Spinal cord (tissue), 10 donors: ENCODE measurements around the gene SYNCRIP. TPM values are rescaled to one million over a fixed set of nuclear protein-coding genes. Genes with fewer than 3 reads are reported as not detected.
"Not testable (repeated sequence)": the region's sequence is repeated elsewhere in the genome, so short reads cannot be mapped to it uniquely, and the experiment has no call there.

Source experiments
- DNase-seq, 6 donors: peaks; one replicate each; pipeline versions ENCODE4 v3.0.0 to v3.0.0-alpha.2; 2013 to 2015; ENCODE audit warnings: low spot score in 6 of 6, low read depth in 4 of 6
- H3K27ac ChIP-seq: one replicate; pipeline ENCODE4 v1.5.1; 2013; ENCODE audit warnings: low read depth, low read length, control low read depth
- H3K27me3 ChIP-seq: one replicate; pipeline ENCODE4 v1.6.1; 2013; ENCODE audit warnings: low read length; ENCODE audit not compliant: control insufficient read depth, insufficient read depth
- H3K36me3 ChIP-seq: one replicate; pipeline ENCODE4 v1.6.1; 2013; ENCODE audit warnings: low read length; ENCODE audit not compliant: control insufficient read depth, insufficient read depth
- H3K4me1 ChIP-seq: one replicate; pipeline ENCODE4 v1.6.1; 2013; ENCODE audit warnings: low read length; ENCODE audit not compliant: control insufficient read depth, insufficient read depth
- H3K4me3 ChIP-seq: one replicate; pipeline ENCODE4 v1.5.1; 2013; ENCODE audit warnings: low read depth, low read length, control low read depth
- H3K9me3 ChIP-seq: one replicate; pipeline ENCODE4 v1.6.1; 2013; ENCODE audit warnings: low read length; ENCODE audit not compliant: control insufficient read depth, insufficient read depth
- WGBS: methylation state at CpG from one replicate; pipeline ENCODE4 v1.1.5; 2013; ENCODE audit warnings: missing lambda C conversion rate; ENCODE audit not compliant: insufficient coverage; 5-methylcytosine and 5-hydroxymethylcytosine counted together
- polyA plus RNA-seq, 2 donors: library from polyadenylated mRNA; unstranded; fragments of 120-200 nt; gene quantifications; one replicate each; pipeline ENCODE4 v1.2.1, GENCODE V29; 2013; ENCODE audit not compliant: insufficient read length in 2 of 2
- total RNA-seq, 2 donors: library from RNA; depleted of rRNA in 1 of 2; stranded (reverse); fragments of 120-200 nt in 1 of 2; fragments of >200 nt in 1 of 2; gene quantifications; one replicate each; pipeline versions ENCODE4 v1.2.3 to v1.2.4, GENCODE V29; 2013 to 2014
- donor health status: healthy.

Gene SYNCRIP
- total and polyA plus RNA-seq, 4 donors = 60.8 to 104 (median 75.7) TPM

DNA sequence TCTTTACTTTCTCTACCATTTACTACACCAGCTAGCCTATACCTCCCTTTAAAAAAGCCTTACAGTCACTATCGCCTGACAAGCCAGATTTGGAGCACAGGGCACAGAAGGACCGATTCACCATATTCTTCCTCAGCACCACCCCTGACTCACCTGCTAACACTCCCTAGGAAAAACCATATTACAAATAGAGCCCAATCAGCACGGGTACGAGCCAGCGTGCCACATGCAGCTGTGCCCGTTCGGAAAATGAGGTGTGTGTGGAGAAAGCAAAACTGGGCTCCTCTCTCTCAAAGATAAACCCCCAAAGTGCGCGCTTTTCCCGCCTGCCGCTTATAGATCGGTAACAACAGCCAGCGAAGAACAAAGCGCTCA is 1.2 kb downstream of the SYNCRIP start:
- peak in 1 of 6 donors; percentile 1 for DNase-seq
- H3K4me3 ChIP-seq = peak overlapping the region; percentile 96
- no peaks in the 10 kb centered on the region for H3K9me3 ChIP-seq
- peaks cover 4% of the 10 kb centered on the region for H3K4me1 ChIP-seq
- peak overlapping the region; percentile 100 for H3K27ac ChIP-seq
- WGBS = 0% methylated on average over 8 of the region's 14 CpGs
- no peaks in the 10 kb centered on the region for H3K27me3 ChIP-seq
- peaks cover 17% of the 10 kb centered on the region for H3K36me3 ChIP-seq

- H3K27me3 ChIP-seq = no peaks in the 10 kb centered on the region
- 37% methylated on average over 3 of the region's 3 CpGs for WGBS
- peaks cover 20% of the 10 kb centered on the region for H3K36me3 ChIP-seq
- H3K9me3 ChIP-seq = no peaks in the 10 kb centered on the region
- H3K27ac ChIP-seq = no peak overlapping the region
- no peak for DNase-seq
- H3K4me1 ChIP-seq = peaks cover 4% of the 10 kb centered on the region
- peak overlapping the region; percentile 96 for H3K4me3 ChIP-seq
Measured at GRCh38 chr6:85640821-85641220, 1.9 kb downstream of the SYNCRIP start.

DNA sequence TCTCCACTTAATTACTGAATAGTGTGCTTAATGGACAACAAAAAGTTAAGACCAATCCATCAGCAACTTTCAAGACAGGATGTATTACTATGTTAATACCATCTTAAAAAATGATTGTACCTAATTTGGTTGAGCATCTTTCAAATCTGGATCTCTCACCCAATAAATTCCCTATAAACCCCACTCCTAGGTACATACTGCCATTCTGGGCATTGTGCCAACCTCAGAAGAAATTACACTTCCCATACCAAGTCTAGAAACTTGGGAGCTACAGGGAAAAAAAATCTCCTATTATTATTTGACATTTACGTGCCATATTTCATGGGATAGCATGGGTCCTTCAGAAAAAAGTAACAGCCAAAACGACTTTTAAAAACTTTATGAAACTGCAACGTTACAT is 5.1 kb downstream of the SYNCRIP start:
- no peak overlapping the region for H3K4me3 ChIP-seq
- H3K27ac ChIP-seq = no peak overlapping the region
- no peaks in the 10 kb centered on the region for H3K27me3 ChIP-seq
- no peak for DNase-seq
- no peaks in the 10 kb centered on the region for H3K9me3 ChIP-seq
- peaks cover 4% of the 10 kb centered on the region for H3K4me1 ChIP-seq
- peaks cover 42% of the 10 kb centered on the region for H3K36me3 ChIP-seq
- WGBS = 100% methylated on average over 1 of the region's 3 CpGs

DNA sequence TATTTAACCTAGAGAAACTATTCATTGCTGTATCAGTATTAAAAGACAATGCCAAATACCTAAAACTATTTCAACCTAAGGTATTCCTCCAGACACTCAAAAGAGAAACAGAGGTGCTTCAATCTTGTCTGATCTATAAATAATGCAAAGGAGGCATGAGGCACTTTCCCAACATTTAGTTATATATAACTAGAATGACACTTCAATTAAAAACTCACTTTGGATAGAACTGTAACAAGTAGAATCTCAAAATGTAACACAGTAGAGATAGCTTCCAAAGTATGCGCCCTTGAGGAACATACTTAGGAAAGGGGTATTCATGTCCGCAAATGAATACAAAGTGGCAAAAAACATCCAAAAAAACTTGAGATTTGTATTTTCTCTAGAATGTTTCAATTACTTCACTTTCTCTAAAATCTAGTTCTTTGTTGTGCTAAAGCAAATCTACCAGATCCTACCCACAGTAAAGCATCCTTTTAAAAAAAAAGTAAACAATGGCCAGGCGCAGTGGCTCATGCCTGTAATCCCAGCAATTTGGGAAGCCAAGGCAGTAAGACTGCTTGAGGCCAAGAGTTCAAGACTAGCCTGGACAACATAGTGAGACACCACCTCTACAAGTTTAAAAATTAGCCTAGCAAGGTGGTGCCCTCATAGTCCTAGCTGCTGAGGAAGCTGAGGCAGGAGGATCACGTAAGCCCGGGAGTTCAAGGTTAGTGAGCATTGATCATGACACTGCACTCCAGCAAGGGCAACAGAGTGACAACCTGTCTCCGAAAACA is 10.3 kb downstream of the SYNCRIP start:
- Histone ChIP-seq H3K9me3 (no peaks in the 10 kb centered on the region), H3K27ac (no peak overlapping the region), H3K4me3 (no peak overlapping the region), H3K4me1 (no peaks in the 10 kb centered on the region), H3K27me3 (no peaks in the 10 kb centered on the region), H3K36me3 (peaks cover 47% of the 10 kb centered on the region)
- no peak for DNase-seq
- 84% methylated on average over 2 of the region's 6 CpGs for WGBS

DNA sequence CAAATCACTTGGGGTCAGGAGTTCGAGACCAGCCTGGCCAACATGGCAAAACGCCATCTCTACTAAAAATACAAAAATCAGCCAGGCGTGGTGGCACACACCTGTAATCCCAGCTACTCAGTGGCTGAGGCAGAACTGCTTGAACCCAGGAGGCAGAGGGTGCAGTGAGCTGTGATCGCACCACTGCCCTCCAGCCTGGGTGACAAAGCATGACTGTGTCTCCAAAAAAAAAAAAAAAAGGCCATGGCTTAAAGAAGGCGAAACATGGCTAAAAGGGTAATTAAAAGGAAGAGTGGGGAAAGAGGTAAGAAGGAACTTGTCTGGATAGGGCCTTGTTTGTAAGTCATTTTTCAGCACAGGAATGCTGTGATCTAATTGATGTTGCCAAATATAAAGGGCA is 11.6 kb downstream of the SYNCRIP start:
- H3K27me3 ChIP-seq, H3K9me3 ChIP-seq, H3K4me3 ChIP-seq, DNase-seq, H3K27ac ChIP-seq, H3K4me1 ChIP-seq: not testable (repeated sequence)
- peaks cover 46% of the 10 kb centered on the region for H3K36me3 ChIP-seq
- 100% methylated on average over 2 of the region's 5 CpGs for WGBS

DNA sequence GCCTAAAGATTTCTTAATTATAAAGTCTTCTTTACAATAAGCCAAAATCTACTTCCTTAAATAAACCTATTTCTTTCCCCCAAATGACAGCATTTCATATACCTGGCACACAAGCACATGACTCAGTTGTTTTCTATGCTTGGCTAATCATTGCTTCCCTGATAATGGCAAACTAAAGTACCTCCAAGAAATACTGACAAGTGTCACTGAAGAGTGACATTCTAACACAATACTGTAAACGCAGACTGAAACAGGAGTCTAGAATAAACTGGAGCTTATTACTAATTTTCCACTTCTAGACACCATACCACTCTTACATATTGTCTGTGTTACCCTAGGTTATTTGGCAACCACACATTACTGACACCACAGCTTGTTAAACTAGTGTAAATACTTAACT is 14.3 kb downstream of the SYNCRIP start:
- Histone ChIP-seq H3K4me1 (no peaks in the 10 kb centered on the region), H3K9me3 (no peaks in the 10 kb centered on the region), H3K36me3 (peaks cover 29% of the 10 kb centered on the region), H3K27me3 (no peaks in the 10 kb centered on the region), H3K27ac (no peak overlapping the region), H3K4me3 (no peak overlapping the region)
- WGBS = 86% methylated on average over 1 of the region's 1 CpG
- DNase-seq = no peak

GRCh38 chr6:85620308-85620707 is 22.4 kb downstream of the SYNCRIP start:
- Histone ChIP-seq H3K4me3 (no peak overlapping the region), H3K27ac (no peak overlapping the region), H3K36me3 (peaks cover 24% of the 10 kb centered on the region), H3K9me3 (no peaks in the 10 kb centered on the region), H3K27me3 (no peaks in the 10 kb centered on the region), H3K4me1 (no peaks in the 10 kb centered on the region)
- DNase-seq = no peak
- WGBS = no CpG with 5 or more reads among the region's 2 CpGs

DNA sequence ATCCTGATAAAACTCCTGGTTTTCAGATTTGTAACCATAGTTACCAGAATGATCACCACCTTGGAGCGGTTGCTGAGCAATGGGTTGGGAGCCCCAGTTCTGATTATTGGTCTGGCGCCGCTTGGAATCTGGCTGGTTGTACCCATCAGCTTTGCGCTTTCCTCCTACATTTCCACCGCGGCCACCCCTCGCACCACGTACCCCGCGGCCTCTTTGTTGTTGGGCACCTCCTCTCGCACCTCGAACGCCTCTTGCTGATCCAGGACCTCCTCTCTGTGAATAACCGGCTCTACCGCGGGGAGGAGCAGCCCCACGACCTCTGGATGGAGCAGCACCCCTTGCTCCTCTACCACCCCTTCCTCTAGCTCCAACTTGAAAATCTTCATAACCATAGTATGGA is 27.9 kb downstream of the SYNCRIP start:
- Histone ChIP-seq H3K9me3 (no peaks in the 10 kb centered on the region), H3K27ac (no peak overlapping the region), H3K4me1 (no peaks in the 10 kb centered on the region), H3K36me3 (peaks cover 14% of the 10 kb centered on the region), H3K4me3 (no peak overlapping the region), H3K27me3 (no peaks in the 10 kb centered on the region)
- no peak for DNase-seq
- WGBS = 95% methylated on average over 17 of the region's 17 CpGs

DNA sequence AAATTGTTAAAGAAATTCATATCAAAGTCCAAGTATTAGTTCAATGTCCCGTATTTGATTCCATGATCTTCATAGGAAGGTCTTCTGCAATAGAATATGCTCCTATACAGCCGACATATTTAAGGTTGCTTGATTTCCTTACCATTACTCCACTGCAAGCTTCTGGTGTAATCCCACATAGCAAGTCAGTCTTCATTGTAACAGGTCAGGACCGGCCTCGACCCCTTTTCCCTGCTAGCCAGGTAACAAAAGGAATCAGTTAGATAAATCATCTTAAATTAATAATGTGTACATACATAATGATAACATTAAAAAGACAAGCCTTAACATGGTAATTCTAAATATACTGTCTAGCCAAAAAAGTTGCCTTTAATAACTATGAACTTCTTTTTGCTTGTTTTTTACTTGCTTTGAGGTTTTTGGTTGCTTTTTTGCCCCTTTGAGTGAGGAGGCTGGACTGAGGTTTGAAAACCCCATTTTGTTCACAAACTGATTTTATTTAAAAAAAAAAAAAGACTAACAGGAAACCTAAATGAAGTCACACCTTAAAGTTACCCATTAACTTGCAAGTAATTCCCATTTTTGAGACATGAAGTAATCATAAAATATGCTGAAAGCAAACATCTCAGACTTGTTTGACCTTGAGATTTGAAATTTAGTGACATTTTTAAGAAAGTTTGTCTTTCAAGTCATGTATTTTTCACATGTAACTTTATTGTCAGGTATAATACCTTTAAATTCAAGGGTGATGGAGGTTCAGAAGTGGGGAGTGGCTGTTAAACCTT is 29.8 kb downstream of the SYNCRIP start:
- no peak overlapping the region for H3K4me3 ChIP-seq
- H3K36me3 ChIP-seq = peaks cover 8% of the 10 kb centered on the region
- no peaks in the 10 kb centered on the region for H3K9me3 ChIP-seq
- DNase-seq = no peak
- H3K4me1 ChIP-seq = no peaks in the 10 kb centered on the region
- no CpG with 5 or more reads among the region's 4 CpGs for WGBS
- H3K27ac ChIP-seq = no peak overlapping the region
- H3K27me3 ChIP-seq = no peaks in the 10 kb centered on the region
